ENCODE measurements around the gene CELF2.

CELF2 gene

GRCh38 chr10:11058965-11059364, 41.3 kb downstream of the CELF2 start:
- peak; percentile 38 for DNase-seq (ENCODE audit: low spot score)

GRCh38 chr10:11063856-11064255, 46.2 kb downstream of the CELF2 start:
- no peak for DNase-seq (ENCODE audit: low spot score)

- DNase-seq (ENCODE audit: low spot score), result no peak
Measured at GRCh38 chr10:11064832-11065231, 47.2 kb downstream of the CELF2 start.

GRCh38 chr10:11065567-11065966, 47.9 kb downstream of the CELF2 start:
- no peak for DNase-seq (ENCODE audit: low spot score)

GRCh38 chr10:11066520-11066919, 48.8 kb downstream of the CELF2 start:
- DNase-seq (ENCODE audit: low spot score), result no peak

- DNase-seq (ENCODE audit: low spot score), result no peak
Measured at GRCh38 chr10:11068861-11069633, 51.4 kb downstream of the CELF2 start.

GRCh38 chr10:11073410-11073809, 55.7 kb downstream of the CELF2 start:
- DNase-seq (ENCODE audit: low spot score), result no peak

- DNase-seq (ENCODE audit: low spot score), result no peak
Measured at GRCh38 chr10:11074536-11075267, 57.0 kb downstream of the CELF2 start.

- no peak for DNase-seq (ENCODE audit: low spot score)
Measured at GRCh38 chr10:11076221-11076620, 58.5 kb downstream of the CELF2 start.

- DNase-seq (ENCODE audit: low spot score), result no peak
Measured at GRCh38 chr10:11080564-11080984, 62.9 kb downstream of the CELF2 start.

GRCh38 chr10:11081408-11081807, 63.7 kb downstream of the CELF2 start:
- no peak for DNase-seq (ENCODE audit: low spot score)

GRCh38 chr10:11082526-11082925, 64.9 kb downstream of the CELF2 start:
- DNase-seq (ENCODE audit: low spot score), result no peak

GRCh38 chr10:11083051-11083450, 65.4 kb downstream of the CELF2 start:
- no peak for DNase-seq (ENCODE audit: low spot score)

- no peak for DNase-seq (ENCODE audit: low spot score)
Measured at GRCh38 chr10:11085545-11085944, 67.9 kb downstream of the CELF2 start.

- DNase-seq (ENCODE audit: low spot score), result no peak
Measured at GRCh38 chr10:11086177-11086840, 68.6 kb downstream of the CELF2 start.

GRCh38 chr10:11087372-11087771, 69.7 kb downstream of the CELF2 start:
- DNase-seq (ENCODE audit: low spot score), result no peak

GRCh38 chr10:11088709-11089108, 71.0 kb downstream of the CELF2 start:
- no peak for DNase-seq (ENCODE audit: low spot score)

GRCh38 chr10:11089272-11089671, 71.6 kb downstream of the CELF2 start:
- DNase-seq (ENCODE audit: low spot score), result no peak

- no peak for DNase-seq (ENCODE audit: low spot score)
Measured at GRCh38 chr10:11091517-11092102, 73.9 kb downstream of the CELF2 start.

- DNase-seq (ENCODE audit: low spot score), result no peak
Measured at GRCh38 chr10:11093771-11094736, 76.4 kb downstream of the CELF2 start.

GRCh38 chr10:11095374-11095801, 77.7 kb downstream of the CELF2 start:
- no peak for DNase-seq (ENCODE audit: low spot score)

Data from AG20443 (cell line).